Upper lobe of left lung (tissue), 6 donors: ENCODE results near the gene ADAMTS2. TPM values are rescaled to one million over a fixed set of nuclear protein-coding genes. Genes with fewer than 3 reads are reported as not detected.
A peak's percentile ranks its signal among the peaks of the same experiment; 100 is the strongest.

ENCODE experiments used
- ATAC-seq, 2 donors: fragments of 200-7000 bp; cut with Tn5 transposase; one replicate each; pipeline ENCODE4 v1.9.1; 2022; ENCODE audit warnings: mild to moderate bottlenecking in 2 of 2, moderate library complexity in 2 of 2; ENCODE audit not compliant: low FRiP score in 2 of 2
- DNase-seq, 2 donors: peaks; one replicate each; pipeline ENCODE4 v3.0.0-alpha.2; 2019 to 2020
- H3K27ac ChIP-seq, 4 donors: fragments of 200-600 bp; sonication (generic); one replicate each; pipeline ENCODE4 v1.5.1; 2016 to 2019
- H3K27me3 ChIP-seq, 4 donors: fragments of 200-600 bp; sonication (generic); one replicate each; pipeline ENCODE4 v1.5.1; 2017 to 2019
- H3K36me3 ChIP-seq, 4 donors: fragments of 200-600 bp; sonication (generic); one replicate each; pipeline ENCODE4 v1.5.1; 2016 to 2019
- H3K4me1 ChIP-seq, 4 donors: fragments of 200-600 bp; sonication (generic); one replicate each; pipeline ENCODE4 v1.5.1; 2018 to 2019
- H3K4me3 ChIP-seq, 4 donors: fragments of 200-600 bp; sonication (generic); one replicate each; pipeline ENCODE4 v1.5.1; 2017 to 2019; ENCODE audit warnings: mild to moderate bottlenecking in 2 of 4, moderate library complexity in 1 of 4
- H3K9me3 ChIP-seq, 4 donors: fragments of 200-600 bp; sonication (generic); one replicate each; pipeline ENCODE4 v1.5.1; 2018 to 2019
- EP300 ChIP-seq, 4 donors: sonication (generic); formaldehyde crosslinking; IDR thresholded peaks; one replicate each; pipeline ENCODE4 v1.5.1; 2017; ENCODE audit warnings: antibody characterized with exemption in 4 of 4, control low read depth in 2 of 4
- POLR2A ChIP-seq, 4 donors: fragments of 450-650 bp; IDR thresholded peaks; one replicate each; pipeline ENCODE4 v1.5.1; 2016 to 2017; ENCODE audit warnings: antibody characterized with exemption in 4 of 4, mild to moderate bottlenecking in 2 of 4
- POLR2AphosphoS5 ChIP-seq, 2 donors: sonication (generic); formaldehyde crosslinking; IDR thresholded peaks; one replicate each; pipeline ENCODE4 v1.5.1; 2017; ENCODE audit warnings: antibody characterized with exemption in 2 of 2
- WGBS, 2 donors: methylation state at CpG; one replicate each; pipeline ENCODE4 v1.1.5; 2017 to 2018; 5-methylcytosine and 5-hydroxymethylcytosine counted together
- total RNA-seq, 6 donors: library from RNA; depleted of rRNA in 4 of 6; stranded (reverse); fragments of >200 nt in 4 of 6; gene quantifications; one replicate each; pipeline versions ENCODE4 v1.1.0 to v1.2.1, GENCODE V29; 2016 to 2021
- TF ChIP-seq, protein P1 (sequence below), 6 experiments: fragments of 450-650 bp in 4 of 6; fragments of 200-600 bp in 2 of 6; sonication (generic) in 2 of 6; IDR thresholded peaks; one replicate each; pipeline ENCODE4 v1.5.1; 2016 to 2019; ENCODE audit warnings: antibody characterized with exemption in 6 of 6
- donor health status: DM: no; HTN: no; CAD: no; lungs with moderate emphysema.
- donor health status: DM: no; HTN: yes; CAD: no; lungs with severe emphysema.

ADAMTS2 gene
- total RNA-seq, 6 donors from 2014 or later: 10.0 to 114 (median 25.7) TPM

DNA sequence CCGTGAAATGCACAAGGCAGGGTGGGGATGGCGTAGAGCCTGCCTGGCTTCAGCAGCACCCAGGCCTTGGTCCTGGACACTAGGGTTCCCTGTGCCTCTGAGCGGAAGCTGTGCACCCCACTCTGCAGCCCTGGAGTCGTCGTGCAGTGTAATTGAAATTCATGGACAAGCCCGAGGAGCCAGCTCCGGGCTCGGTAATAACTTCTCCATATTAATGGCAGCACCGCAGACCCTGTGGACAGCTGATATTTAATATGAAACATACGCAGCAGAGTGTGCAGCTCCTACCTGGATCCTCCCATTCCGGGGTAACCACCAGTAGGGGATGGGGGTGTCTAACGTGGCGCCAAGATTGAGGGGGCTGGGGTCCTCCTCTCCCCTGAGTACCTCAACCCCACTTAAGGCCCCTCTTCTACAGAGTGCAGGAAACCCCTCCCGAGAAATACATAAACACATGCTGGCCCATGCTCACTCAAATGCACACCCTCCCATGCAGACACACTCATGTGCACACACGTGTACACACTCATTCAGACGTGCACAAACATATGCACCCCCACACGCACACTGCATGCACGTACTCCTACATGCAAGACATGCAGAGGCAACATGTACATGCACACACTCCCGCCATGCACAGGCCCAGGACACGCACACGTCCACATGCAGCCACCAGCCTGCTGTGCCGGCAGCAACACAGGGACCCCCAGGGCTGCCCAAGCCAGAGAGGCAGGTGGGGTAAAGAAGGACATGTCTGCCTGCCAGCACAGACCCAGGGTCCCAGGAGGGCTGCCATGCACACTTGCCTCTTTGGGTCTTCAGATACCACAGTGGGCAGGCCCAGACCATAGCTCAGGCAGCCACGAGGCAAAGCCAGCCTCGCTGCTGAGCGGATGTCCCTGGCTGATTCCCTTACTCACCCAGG is 8.1 kb downstream of the ADAMTS2 start:
- no peaks in the 10 kb centered on the region for H3K27me3 ChIP-seq
- ATAC-seq (no peak), DNase-seq (peak in 1 of 2 donors; percentile 48)
- H3K9me3 ChIP-seq: no peaks in the 10 kb centered on the region
- H3K36me3 ChIP-seq: no peaks in the 10 kb centered on the region
- no peak overlapping the region for H3K27ac ChIP-seq
- no peaks in the 10 kb centered on the region for H3K4me1 ChIP-seq
- 82 to 86% methylated on average over 15 to 23 of the region's 25 CpGs for WGBS, 2 donors
- TF ChIP-seq, protein P1, sequence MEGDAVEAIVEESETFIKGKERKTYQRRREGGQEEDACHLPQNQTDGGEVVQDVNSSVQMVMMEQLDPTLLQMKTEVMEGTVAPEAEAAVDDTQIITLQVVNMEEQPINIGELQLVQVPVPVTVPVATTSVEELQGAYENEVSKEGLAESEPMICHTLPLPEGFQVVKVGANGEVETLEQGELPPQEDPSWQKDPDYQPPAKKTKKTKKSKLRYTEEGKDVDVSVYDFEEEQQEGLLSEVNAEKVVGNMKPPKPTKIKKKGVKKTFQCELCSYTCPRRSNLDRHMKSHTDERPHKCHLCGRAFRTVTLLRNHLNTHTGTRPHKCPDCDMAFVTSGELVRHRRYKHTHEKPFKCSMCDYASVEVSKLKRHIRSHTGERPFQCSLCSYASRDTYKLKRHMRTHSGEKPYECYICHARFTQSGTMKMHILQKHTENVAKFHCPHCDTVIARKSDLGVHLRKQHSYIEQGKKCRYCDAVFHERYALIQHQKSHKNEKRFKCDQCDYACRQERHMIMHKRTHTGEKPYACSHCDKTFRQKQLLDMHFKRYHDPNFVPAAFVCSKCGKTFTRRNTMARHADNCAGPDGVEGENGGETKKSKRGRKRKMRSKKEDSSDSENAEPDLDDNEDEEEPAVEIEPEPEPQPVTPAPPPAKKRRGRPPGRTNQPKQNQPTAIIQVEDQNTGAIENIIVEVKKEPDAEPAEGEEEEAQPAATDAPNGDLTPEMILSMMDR (IDR thresholded peaks at IDR 0.05): no peak
- TF ChIP-seq POLR2A (IDR thresholded peaks at IDR 0.05): no peak
- TF ChIP-seq EP300 (IDR thresholded peaks at IDR 0.05): no peak
- no peak for TF ChIP-seq POLR2AphosphoS5 (IDR thresholded peaks at IDR 0.05)
- H3K4me3 ChIP-seq: no peak overlapping the region

DNA sequence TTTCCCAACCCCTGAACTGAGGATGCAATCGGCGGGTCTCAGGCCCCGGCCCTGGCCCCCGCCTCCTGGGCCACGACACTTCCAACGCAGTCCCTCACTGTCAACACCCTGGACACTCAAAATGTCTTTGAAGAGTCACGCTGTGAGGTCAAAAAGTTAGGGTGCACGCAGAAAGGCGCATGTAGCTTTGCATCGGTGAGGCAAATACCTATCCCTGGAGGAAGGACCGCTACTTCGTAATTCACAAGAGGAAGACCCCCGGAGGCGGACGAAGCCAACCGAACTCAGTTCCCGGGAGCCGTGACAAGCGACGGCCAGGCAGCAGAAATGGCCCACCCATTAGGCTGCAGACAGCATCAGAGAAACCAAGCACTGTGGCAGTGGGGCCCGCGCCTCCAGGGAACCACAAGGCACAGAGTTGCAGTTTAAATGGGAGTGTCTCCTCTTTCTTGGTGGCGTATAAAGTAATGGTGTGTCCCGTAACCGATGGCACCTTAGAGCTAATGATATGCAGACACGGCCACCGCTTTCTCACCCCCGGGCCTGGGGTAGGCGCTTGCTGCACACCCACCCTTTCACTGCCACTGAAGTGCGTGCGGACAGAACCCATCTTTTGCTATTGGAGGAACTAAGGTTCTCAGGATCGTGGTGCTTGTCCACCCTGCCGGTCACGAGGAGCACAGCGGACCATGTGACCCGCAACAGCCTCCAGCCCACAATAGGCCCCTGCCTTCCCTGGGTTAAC is 9.0 kb downstream of the ADAMTS2 start:
- DNase-seq: no peak
- no peak for ATAC-seq
- 84% methylated on average over 25 to 36 of the region's 36 CpGs for WGBS, 2 donors
- Histone ChIP-seq H3K4me3 (no peak overlapping the region), H3K27ac (no peak overlapping the region), H3K27me3 (no peaks in the 10 kb centered on the region), H3K36me3 (no peaks in the 10 kb centered on the region), H3K9me3 (no peaks in the 10 kb centered on the region), H3K4me1 (no peaks in the 10 kb centered on the region)
- TF ChIP-seq, protein P1 (IDR thresholded peaks at IDR 0.05): no peak
- TF ChIP-seq POLR2A (IDR thresholded peaks at IDR 0.05): no peak
- no peak for TF ChIP-seq EP300 (IDR thresholded peaks at IDR 0.05)
- TF ChIP-seq POLR2AphosphoS5 (IDR thresholded peaks at IDR 0.05): no peak

DNA sequence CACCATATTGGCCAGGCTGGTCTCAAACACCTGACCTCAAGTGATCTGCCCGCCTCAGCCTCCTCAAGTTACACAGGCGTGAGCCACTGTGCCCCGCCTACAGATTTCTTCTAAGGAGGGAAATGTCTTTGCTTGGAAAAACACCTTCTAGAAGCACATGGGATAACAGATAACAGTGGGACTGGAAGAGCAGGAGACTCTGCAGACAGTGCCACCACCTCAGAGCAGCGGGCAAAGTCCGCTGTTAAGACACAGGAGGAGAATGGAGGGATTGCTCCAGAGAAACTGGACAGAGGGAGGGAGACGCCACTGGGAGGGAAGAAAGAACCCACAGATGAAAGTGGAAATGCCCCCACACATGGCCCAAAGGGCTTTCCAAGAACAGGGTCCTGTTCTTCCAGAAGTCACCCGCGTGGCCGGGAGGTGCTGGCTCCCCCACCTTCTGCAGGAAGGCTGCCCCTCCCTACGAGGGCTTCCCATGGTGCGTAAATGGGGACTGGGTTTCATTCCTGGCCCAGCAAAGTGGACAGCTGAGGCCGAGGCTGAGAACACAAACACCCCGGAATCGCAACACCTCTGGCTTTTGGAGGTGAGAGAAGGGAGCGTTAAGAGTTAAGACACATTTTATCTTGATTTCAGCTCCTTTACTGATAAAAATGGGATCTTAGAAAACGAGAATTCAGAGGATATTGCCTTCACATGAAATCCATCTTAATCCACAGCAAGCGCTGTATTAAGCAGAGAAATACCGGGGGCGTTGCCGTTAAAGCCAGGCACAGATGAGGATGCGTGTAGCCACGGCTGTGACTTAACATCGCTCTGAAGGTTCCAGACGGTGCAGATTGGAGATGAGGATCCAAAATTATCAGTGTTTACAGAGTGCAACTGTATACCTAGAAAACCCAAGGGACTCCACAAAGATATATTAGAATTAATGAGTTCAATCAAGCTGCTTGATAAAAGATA is 11.2 kb downstream of the ADAMTS2 start:
- Histone ChIP-seq H3K4me3 (no peak overlapping the region), H3K9me3 (no peaks in the 10 kb centered on the region), H3K27ac (no peak overlapping the region), H3K4me1 (no peaks in the 10 kb centered on the region), H3K27me3 (no peaks in the 10 kb centered on the region), H3K36me3 (no peaks in the 10 kb centered on the region)
- WGBS, 2 donors: 73 to 74% methylated on average over 19 to 24 of the region's 24 CpGs
- ATAC-seq (no peak), DNase-seq (no peak)
- TF ChIP-seq EP300 (IDR thresholded peaks at IDR 0.05): no peak
- no peak for TF ChIP-seq POLR2AphosphoS5 (IDR thresholded peaks at IDR 0.05)
- TF ChIP-seq, protein P1 (IDR thresholded peaks at IDR 0.05): no peak
- TF ChIP-seq POLR2A (IDR thresholded peaks at IDR 0.05): no peak

DNA sequence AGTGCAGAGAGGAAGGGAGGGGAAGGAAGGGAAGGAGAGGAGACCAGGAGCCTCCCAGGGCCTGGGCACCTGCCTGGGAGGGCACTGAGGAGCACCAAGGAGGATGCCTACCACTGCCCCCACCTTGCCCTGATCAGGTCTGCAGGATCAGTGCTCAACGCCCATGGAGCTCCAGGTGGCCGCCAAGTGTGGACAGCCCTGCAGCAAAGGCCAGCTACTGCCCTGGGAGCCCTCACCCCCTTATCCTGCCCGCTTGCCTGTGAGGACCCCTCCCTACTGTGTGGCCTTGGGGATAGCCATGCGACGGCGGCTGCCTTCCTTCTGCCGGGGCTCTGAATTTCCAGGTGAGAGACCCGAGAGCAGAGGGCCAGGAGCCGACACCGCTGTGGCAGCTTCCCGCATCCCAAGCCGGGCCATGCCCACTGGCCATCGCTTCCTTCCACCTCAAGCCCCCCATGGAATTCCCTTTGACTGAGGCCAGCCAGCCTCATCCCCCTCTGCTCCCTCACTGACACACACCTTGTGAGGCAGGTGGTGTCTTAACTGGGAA is 12.4 kb downstream of the ADAMTS2 start:
- DNase-seq (peak in 1 of 2 donors; percentile 61), ATAC-seq (no peak)
- no peaks in the 10 kb centered on the region for H3K27me3 ChIP-seq
- no peak overlapping the region for H3K4me3 ChIP-seq
- no peaks in the 10 kb centered on the region for H3K4me1 ChIP-seq
- no peaks in the 10 kb centered on the region for H3K36me3 ChIP-seq
- no peak overlapping the region for H3K27ac ChIP-seq
- WGBS, 2 donors: 90 to 93% methylated on average over 2 to 13 of the region's 13 CpGs
- H3K9me3 ChIP-seq: no peaks in the 10 kb centered on the region
- TF ChIP-seq POLR2AphosphoS5 (IDR thresholded peaks at IDR 0.05) (no peak), EP300 (IDR thresholded peaks at IDR 0.05) (no peak), POLR2A (IDR thresholded peaks at IDR 0.05) (no peak)
- TF ChIP-seq, protein P1 (IDR thresholded peaks at IDR 0.05): no peak
